GM18505 (cell line): ENCODE data around the gene C16orf89.
A peak's percentile ranks its signal among the peaks of the same experiment; 100 is the strongest.
"Not testable (repeated sequence)": the region's sequence is repeated elsewhere in the genome, so short reads cannot be mapped to it uniquely, and the experiment has no call there.

Experiments
- ATAC-seq: cut with Tn5 transposase; IDR thresholded peaks from one replicate; pipeline ENCODE4 v1.9.1; 2021; ENCODE audit not compliant: unreplicated experiment
- POLR2A ChIP-seq: IDR thresholded peaks from 4 replicates; pipeline ENCODE4 v1.6.1; 2011; ENCODE audit warnings: borderline replicate concordance; ENCODE audit not compliant: insufficient read depth, insufficient read length; ENCODE audit errors: extremely low read depth

C16orf89 gene

GRCh38 chr16:5085716-5086115, 20.0 kb upstream of the C16orf89 start:
- not testable (repeated sequence) for ATAC-seq

GRCh38 chr16:5084802-5085201, 19.0 kb upstream of the C16orf89 start:
- not testable (repeated sequence) for ATAC-seq

DNA sequence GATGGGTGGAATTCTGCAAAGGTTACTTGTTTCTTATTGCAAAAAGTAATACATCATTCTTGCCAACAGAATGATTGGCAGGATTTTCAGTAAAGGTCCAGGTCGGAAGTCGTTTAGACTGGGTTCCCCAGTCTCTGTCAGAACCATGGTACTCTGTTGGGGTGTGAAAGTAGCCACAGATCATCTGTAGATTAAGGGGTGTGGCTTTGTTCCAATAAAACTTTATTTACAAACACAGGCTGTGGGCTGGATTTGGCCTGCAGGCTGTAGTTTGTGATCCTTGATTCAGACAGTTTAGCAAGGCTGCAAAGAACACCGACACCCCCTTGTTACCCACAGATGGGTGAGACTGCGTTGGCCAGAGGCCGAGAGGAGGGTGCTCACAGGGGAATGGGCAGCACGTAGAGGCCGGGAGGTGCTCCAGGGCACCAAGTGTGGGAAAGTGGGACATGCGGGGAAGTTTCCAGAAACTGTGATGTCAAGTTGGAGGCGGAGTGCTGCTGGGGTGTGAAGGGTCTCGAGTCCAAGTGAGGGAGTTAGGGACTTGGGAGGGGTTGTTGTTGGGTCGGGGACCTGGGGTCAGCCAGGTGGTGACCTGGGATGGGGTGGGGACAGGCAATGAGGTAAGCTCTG, 18.5 kb upstream of the C16orf89 start:
- ATAC-seq, result not testable (repeated sequence)

DNA sequence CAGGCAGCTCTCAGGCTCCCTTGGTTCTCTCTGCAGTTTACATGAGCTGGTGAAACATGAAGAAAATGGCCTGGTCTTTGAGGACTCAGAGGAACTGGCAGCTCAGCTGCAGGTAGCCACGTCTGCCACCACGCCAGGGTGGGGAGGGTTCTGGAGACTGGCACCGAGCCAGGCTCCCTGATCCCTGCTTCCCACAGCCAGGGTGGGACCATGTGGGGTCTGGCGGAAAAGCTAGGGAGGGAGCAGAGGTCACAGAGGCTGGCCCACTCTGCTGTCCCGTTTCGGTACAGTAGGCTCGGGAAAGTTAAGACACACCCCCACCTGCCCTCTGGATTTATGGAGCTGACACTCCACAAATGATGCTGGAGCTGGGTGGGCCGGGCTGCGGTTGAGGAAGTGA, 17.9 kb upstream of the C16orf89 start:
- ATAC-seq, result not testable (repeated sequence)

DNA sequence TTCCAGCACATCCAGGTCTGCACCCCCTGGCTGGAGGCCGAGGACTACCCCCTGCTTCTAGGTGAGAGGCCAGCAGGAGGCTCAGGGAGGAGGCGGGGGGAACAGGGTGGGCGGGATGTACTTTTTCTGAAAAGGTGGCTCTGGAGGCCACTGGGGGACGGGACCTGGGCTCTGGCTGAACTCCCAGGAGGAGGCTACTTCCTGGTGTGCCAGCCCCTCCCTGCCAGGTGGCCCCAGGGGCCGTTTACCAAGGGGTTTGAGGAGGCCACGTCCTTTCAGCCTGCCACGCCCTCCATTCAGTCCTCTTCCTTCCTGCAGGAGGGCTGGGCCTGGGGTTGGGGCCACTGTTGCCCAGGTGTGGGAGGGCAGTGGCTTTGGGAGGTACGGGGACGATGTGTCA, 15.2 kb upstream of the C16orf89 start:
- not testable (repeated sequence) for ATAC-seq

DNA sequence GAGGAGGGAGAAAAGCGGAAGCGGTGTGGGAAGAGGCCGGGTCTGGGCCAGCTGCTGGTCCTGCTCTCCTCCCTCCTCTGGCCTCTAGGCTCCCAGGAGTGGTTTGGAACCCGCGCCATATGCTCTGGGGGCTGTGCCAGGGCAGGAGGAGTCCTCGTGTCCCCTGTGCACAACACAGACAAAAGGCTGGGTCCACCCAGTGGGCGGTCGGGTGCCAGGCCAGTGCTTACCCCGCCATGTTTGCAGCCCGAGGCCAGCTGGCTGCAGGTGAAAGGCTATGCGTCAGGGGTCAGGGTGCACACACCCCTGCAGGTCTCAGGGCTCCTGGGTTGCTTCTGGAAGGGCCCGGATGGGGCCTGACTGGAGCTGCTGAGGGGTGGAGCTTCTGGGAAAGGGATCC, 14.7 kb upstream of the C16orf89 start:
- not testable (repeated sequence) for ATAC-seq

DNA sequence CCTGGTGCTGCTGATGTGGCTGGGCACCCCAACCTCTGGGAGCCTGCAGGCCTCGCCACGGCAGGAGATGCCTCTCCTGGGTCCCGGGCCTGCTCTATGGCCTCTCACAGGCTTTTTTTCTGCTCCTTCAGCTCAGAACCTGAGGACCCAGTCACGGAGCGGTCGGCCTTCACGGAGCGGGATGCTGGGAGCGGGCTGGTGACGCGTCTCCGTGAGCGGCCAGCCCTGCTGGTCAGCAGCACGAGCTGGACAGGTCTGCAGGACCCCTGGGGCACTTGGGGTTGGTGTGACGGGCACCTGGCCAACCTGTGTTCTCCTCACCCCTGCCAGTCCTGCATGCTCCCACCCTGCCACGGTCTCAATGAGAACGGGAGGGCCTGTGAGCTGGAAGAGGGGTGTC, 12.9 kb upstream of the C16orf89 start:
- TF ChIP-seq POLR2A, result no peak
- ATAC-seq, result no peak

DNA sequence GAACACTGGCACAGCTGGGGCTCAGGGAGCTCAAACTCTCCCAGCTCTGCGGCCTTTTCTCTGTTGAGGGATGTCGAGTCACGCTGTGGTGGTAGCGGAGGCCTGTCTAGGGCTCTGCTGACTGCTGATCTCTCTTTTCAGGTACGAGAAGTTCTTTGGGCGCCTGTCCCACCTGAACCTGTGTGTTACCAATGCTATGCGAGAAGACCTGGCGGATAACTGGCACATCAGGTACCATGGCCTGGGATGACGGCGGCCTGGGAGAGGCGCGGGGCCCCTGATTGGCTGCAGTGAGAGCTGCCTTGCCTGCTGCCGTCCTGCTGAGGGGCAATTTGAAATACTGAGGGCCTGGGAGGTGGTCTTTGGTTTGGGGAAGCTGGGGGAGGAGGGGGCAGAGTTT, 11.5 kb upstream of the C16orf89 start:
- ATAC-seq, result no peak
- TF ChIP-seq POLR2A, result no peak

GRCh38 chr16:5075637-5076036, 9.9 kb upstream of the C16orf89 start:
- TF ChIP-seq POLR2A, result no peak

GRCh38 chr16:5073771-5074170, 8.0 kb upstream of the C16orf89 start:
- ATAC-seq, result not testable (repeated sequence)

More at GRCh38 chr16:5075637-5076036, 9.9 kb upstream of the C16orf89 start:
- ATAC-seq, result no peak

DNA sequence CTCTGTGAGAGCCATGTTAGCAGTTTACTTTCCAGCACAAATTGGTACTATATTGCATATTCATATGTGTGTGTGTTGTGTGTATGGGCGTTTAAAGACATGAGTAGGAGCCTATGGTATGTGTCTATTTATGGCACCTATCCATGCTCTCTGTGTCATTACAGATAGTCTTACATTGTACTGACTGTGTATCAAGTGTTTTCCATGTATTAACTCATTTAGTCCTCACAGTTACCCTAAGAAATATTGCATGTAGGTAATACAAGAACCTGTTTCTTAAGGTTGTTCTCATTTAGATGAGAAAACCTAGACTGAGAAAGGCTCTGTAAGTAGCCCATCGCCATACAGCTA, 7.5 kb upstream of the C16orf89 start:
- no peak for ATAC-seq
- TF ChIP-seq POLR2A, result no peak

- no peak for TF ChIP-seq POLR2A
- no peak for ATAC-seq
These were observed 6.8 kb upstream of the C16orf89 start for GRCh38 chr16:5072334-5073278.

GRCh38 chr16:5071681-5072333, 6.1 kb upstream of the C16orf89 start, which contains the start of gene ALG1:
Gene ALG1, plus strand, starts transcription at chr16:5071843. Its CDS starts 7 bp downstream, at chr16:5071850.
- peak; percentile 99 for TF ChIP-seq POLR2A
- ATAC-seq, result peak; percentile 91

- no peak for ATAC-seq
These were observed 5.6 kb upstream of the C16orf89 start for GRCh38 chr16:5071341-5071680.

More at GRCh38 chr16:5071341-5071680, 5.6 kb upstream of the C16orf89 start:
- no peak for TF ChIP-seq POLR2A
